ENCODE measurements around the gene FAH.
"Not testable (repeated sequence)": the region's sequence is repeated elsewhere in the genome, so short reads cannot be mapped to it uniquely, and the experiment has no call there.

The FAH gene

GRCh38 chr15:80151148-80151547 lies 1.7 kb upstream of the FAH start:
- no peak for DNase-seq (ENCODE audit: low read depth)
- no peak overlapping the region for H3K4me3 ChIP-seq (ENCODE audit: low read length)
- no peak for TF ChIP-seq CTCF (conservative IDR thresholded peaks at IDR 0.05; ENCODE audit: low read length)

- DNase-seq (ENCODE audit: low read depth), result no peak
- no peak overlapping the region for H3K4me3 ChIP-seq (ENCODE audit: low read length)
- TF ChIP-seq CTCF (conservative IDR thresholded peaks at IDR 0.05; ENCODE audit: low read length), result no peak
Observed at GRCh38 chr15:80151576-80151975, 1.2 kb upstream of the FAH start.

GRCh38 chr15:80152180-80152895 lies 461 bp upstream of the FAH start:
- DNase-seq (ENCODE audit: low read depth), result peak; percentile 94
- TF ChIP-seq CTCF (conservative IDR thresholded peaks at IDR 0.05; ENCODE audit: low read length), result no peak
- H3K4me3 ChIP-seq (ENCODE audit: low read length), result peak overlapping the region; percentile 82

GRCh38 chr15:80153900-80154299 lies 1.1 kb downstream of the FAH start:
- DNase-seq (ENCODE audit: low read depth), result peak; percentile 12
- TF ChIP-seq CTCF (conservative IDR thresholded peaks at IDR 0.05; ENCODE audit: low read length), result no peak
- H3K4me3 ChIP-seq (ENCODE audit: low read length), result peak overlapping the region; percentile 82

GRCh38 chr15:80154336-80154735 lies 1.5 kb downstream of the FAH start:
- peak; percentile 19 for DNase-seq (ENCODE audit: low read depth)
- no peak overlapping the region for H3K4me3 ChIP-seq (ENCODE audit: low read length)
- no peak for TF ChIP-seq CTCF (conservative IDR thresholded peaks at IDR 0.05; ENCODE audit: low read length)

GRCh38 chr15:80155001-80155377 lies 2.2 kb downstream of the FAH start:
- no peak for DNase-seq (ENCODE audit: low read depth)
- H3K4me3 ChIP-seq (ENCODE audit: low read length), result no peak overlapping the region
- TF ChIP-seq CTCF (conservative IDR thresholded peaks at IDR 0.05; ENCODE audit: low read length), result no peak

- not testable (repeated sequence) for H3K4me3 ChIP-seq (ENCODE audit: low read length)
- DNase-seq (ENCODE audit: low read depth), result peak; percentile 29
Observed at GRCh38 chr15:80155378-80156175, 2.8 kb downstream of the FAH start.
